HL-60/S4 treated with phorbol 12-myristate 13-acetate at 8.2 ng/mL for 4 days and 3 days (cell line): ENCODE results near the gene SLC9A5.

ENCODE experiments used
- in situ Hi-C: fragments of 300-500 bp; cut with MboI; formaldehyde crosslinking; loops from 2 replicates; pipeline ENCODE4 v1.15.0; 2022; ENCODE audit warnings: low sequenced_read_pairs

The SLC9A5 gene

GRCh38 chr16:67255553-67256221, 6.9 kb downstream of the SLC9A5 start:
- in situ Hi-C loops = no loop called here

- in situ Hi-C loops = no loop called here
Observed at GRCh38 chr16:67256701-67257230, 8.0 kb downstream of the SLC9A5 start.

- in situ Hi-C loops = no loop called here
Observed at GRCh38 chr16:67257486-67258160, 8.8 kb downstream of the SLC9A5 start.

GRCh38 chr16:67258161-67258835, 9.5 kb downstream of the SLC9A5 start:
- in situ Hi-C loops = no loop called here

- in situ Hi-C loops = no loop called here
Observed at GRCh38 chr16:67259705-67260104, 10.9 kb downstream of the SLC9A5 start.

- in situ Hi-C loops = no loop called here
Observed at GRCh38 chr16:67260426-67261063, 11.8 kb downstream of the SLC9A5 start.

- in situ Hi-C loops = no loop called here
Observed at GRCh38 chr16:67263201-67263600, 14.4 kb downstream of the SLC9A5 start.

- in situ Hi-C loops = no loop called here
Observed at GRCh38 chr16:67264277-67264676, 15.5 kb downstream of the SLC9A5 start.

GRCh38 chr16:67264866-67265265, 16.1 kb downstream of the SLC9A5 start:
- in situ Hi-C loops = no loop called here

GRCh38 chr16:67265834-67266233, 17.1 kb downstream of the SLC9A5 start:
- in situ Hi-C loops = no loop called here

- in situ Hi-C loops = no loop called here
Observed at GRCh38 chr16:67268136-67268579, 19.4 kb downstream of the SLC9A5 start.

- in situ Hi-C loops = no loop called here
Observed at GRCh38 chr16:67269766-67270165, 21.0 kb downstream of the SLC9A5 start.

- in situ Hi-C loops = no loop called here
Observed at GRCh38 chr16:67270931-67271338, 22.2 kb downstream of the SLC9A5 start.

- in situ Hi-C loops = no loop called here
Observed at GRCh38 chr16:67271446-67271845, 22.7 kb downstream of the SLC9A5 start.

GRCh38 chr16:67275321-67275720, 26.5 kb downstream of the SLC9A5 start:
- in situ Hi-C loops = no loop called here

GRCh38 chr16:67277294-67277998, 28.7 kb downstream of the SLC9A5 start:
- in situ Hi-C loops = no loop called here

GRCh38 chr16:67277999-67278772, 29.4 kb downstream of the SLC9A5 start:
- in situ Hi-C loops = no loop called here

- in situ Hi-C loops = no loop called here
Observed at GRCh38 chr16:67278773-67279295, 30.1 kb downstream of the SLC9A5 start.

- in situ Hi-C loops = no loop called here
Observed at GRCh38 chr16:67279296-67280089, 30.7 kb downstream of the SLC9A5 start, which contains the start of gene PLEKHG4. PLEKHG4 (plus strand) TSS chr16:67279532; CDS start chr16:67280045, 513 bp downstream.
